H1 (cell line): ENCODE data around the gene BRI3BP. TPM values are rescaled to one million over a fixed set of nuclear protein-coding genes. Genes with fewer than 3 reads are reported as not detected.

Experiments used
- BACH1 ChIP-seq: IDR thresholded peaks from 2 replicates; pipeline ENCODE4 v1.6.1; 2012; ENCODE audit warnings: low read length, improper control_type of control experiment
- E2F6 ChIP-seq: IDR thresholded peaks from 2 replicates; pipeline ENCODE4 v1.6.1; 2012; ENCODE audit warnings: inconsistent platforms
- polyA plus RNA-seq, 7 experiments: library from polyadenylated mRNA; depleted of rRNA in 3 of 7; stranded (reverse) in 5 of 7; unstranded in 2 of 7; fragments of >200 nt in 5 of 7; fragments of 200-250 nt in 2 of 7; gene quantifications; 1 replicate in 5 of 7; 2 replicates in 1 of 7; 4 replicates in 1 of 7; pipeline versions ENCODE4 v1.2.1 to v1.2.3, GENCODE V29; 2011 to 2013; ENCODE audit warnings: missing spikeins in 2 of 7, mixed read lengths in 2 of 7
- total RNA-seq: library from RNA; stranded (reverse); fragmentation: NEBNext Ultra II Directional; extraction: Animal tissue kit (Norgen Biotek cat#: 25700); gene quantifications from 2 replicates; pipeline ENCODE4 v1.2.1, GENCODE V29; 2021

The BRI3BP gene
- total and polyA plus RNA-seq, 2 of the 8 experiments (the other 6 are each of a cell fraction or from before 2014, with no cell fraction given): 5.4 to 14.2 TPM

- TF ChIP-seq E2F6 (no peak), BACH1 (no peak)
Measured at GRCh38 chr12:124952801-124953200, 40.6 kb upstream of the BRI3BP start (continued).
